UCSD-AML1 (cell line): ENCODE data around the gene DNAJC4.

Experiments used
- DNase-seq: peaks from one replicate; lab custom pipeline; 2025; ENCODE audit not compliant: unreplicated experiment; lab: John Stamatoyannopoulos, UW

The DNAJC4 gene, protein sequence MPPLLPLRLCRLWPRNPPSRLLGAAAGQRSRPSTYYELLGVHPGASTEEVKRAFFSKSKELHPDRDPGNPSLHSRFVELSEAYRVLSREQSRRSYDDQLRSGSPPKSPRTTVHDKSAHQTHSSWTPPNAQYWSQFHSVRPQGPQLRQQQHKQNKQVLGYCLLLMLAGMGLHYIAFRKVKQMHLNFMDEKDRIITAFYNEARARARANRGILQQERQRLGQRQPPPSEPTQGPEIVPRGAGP

DNA sequence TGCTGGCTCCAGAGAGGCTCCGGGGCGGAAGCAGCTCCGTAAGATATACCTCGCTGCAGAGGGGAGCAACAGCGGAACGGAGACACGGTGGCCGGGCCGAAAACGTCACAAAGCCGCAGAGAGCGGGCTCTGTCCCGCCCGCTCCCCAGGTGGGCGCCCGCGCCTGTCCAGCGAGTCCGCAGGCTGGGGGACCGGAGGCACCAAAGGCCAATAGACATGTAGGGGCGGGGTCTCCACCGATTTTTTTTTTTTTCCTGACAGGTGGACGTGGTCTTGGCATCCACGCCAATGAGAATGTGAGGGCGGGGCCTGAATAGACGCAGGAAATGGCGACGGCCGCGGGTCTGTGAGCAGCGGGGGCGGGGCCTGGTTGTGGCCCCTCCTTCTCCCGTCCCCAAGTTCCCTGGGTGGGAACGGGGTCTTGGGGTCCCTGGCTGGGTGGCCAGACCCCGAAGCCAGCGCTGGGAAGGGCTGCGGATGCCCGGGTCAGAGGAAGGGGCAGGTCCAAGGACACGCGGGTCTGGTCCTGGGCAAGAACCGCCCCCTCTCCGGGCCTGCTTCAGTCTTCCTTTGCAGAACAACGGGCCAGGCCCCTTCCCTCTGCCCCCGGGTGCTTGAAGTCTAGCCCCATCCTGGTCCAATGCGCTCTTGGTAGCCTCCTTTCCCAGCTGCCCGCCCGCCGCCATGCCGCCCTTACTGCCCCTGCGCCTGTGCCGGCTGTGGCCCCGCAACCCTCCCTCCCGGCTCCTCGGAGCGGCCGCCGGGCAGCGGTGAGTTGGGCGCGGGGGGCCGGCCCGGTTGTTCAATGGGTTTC, at the start of gene DNAJC4:
TSS of gene DNAJC4 (plus strand) at position 378 of the 814 bp plus-strand sequence. CDS start at position 685, 307 bp downstream.
- peak; percentile 90 for DNase-seq

DNA sequence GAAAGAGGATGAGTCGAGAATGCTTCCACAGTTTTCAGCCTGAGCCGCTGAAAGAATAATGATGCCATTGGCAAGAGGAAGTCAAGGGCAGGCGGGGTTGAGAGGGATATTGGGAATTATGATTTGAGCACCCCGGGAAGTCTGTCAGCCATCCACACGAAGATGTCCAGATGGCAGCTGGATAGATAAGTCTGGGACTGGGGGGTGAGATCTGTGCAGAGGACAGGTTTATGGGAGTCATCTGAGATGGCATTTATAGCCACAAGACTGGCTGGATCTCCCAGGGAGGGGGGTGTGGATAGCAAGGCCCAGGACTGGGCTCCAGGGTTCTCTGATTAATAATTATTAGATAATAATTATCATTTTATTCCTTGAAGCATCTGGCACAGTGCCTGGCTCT, 49.5 kb upstream of the DNAJC4 start:
- no peak for DNase-seq

DNA sequence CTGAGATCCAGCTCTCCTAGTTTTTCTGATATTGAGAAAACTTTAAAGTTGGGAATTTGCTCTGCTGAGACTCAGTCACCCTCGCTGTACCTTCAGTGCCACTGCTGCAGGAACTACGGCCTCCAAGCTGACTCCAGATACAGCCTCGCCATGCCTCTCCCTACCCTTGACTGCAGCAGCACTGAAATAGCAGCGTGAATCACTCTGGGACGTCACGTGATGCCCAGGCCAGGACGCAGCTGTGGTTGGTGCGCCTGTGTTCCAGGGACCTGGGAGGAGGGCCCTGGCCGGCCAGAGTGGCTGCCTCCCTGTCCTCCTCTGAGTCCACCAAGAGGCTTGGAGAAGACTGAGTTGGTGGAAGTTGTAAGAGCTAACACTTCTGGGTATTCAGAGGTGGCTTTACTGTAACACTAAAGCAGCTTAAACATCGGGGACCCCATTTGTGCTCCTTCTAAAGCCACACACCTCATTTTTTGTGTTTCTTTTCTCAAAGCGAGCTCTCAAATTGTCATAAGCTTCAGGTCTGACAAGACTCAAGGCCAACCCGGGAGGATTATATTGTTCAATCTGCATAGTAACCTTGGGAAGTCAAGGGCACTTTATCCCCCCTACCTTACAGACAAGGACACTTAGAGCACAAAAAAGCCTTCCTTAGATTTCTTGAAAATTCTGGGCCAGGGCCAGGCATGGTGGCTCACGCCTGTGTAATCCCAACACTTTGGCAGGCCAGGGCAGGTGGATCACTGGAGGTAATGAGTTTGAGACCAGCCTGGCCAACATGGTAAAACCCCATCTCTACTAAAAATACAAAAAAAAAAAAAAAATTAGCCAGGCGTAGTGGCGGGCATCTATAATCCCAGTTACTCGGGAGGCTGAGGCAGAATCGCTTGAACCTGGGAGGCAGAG, 48.6 kb upstream of the DNAJC4 start:
- DNase-seq: peak; percentile 82

DNA sequence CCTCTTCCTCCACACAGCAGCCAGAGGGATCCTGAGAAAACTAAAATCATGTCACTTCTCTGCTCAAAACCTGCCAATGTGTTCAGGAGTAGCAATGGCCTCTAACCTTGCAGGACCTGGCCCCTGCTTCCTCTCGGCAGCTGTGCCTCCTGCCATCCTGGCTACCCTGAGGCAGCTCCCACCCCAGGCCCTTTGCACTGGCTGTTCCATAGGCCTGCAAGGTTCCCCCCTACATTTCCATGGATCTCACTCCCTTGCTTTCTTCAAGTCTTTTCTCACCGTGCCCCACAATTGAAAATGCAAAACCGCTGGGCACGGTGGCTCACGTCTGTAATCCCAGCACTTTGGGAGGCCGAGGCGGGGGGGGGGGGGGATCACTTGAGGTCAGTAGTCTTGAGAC, 46.5 kb upstream of the DNAJC4 start:
- DNase-seq: no peak

DNA sequence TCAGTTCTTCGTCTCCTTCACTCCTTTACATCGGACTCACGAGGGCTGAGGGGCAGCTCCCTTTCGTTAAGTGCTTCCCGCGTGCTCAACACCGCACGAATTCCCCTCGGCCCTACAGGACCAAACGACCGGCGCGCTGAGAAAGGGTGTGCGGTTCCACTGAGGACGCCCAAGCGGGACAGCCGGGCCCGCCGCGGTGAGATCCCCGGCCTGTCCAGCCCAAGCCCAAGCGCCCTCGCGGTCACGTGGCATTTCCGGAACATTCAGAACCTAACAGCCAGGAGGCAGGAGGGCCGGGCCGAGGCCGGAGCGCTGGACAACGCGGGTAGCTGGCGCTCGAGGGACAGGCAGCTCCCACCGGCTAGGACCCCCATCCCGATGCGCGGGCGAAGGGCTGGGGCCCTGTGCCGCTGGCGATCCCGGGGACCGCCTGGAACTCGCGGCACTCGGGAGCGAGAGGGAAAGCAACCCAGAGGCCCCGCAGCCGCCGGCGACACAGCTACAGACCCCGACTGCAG, 45.1 kb upstream of the DNAJC4 start:
- DNase-seq: no peak

DNA sequence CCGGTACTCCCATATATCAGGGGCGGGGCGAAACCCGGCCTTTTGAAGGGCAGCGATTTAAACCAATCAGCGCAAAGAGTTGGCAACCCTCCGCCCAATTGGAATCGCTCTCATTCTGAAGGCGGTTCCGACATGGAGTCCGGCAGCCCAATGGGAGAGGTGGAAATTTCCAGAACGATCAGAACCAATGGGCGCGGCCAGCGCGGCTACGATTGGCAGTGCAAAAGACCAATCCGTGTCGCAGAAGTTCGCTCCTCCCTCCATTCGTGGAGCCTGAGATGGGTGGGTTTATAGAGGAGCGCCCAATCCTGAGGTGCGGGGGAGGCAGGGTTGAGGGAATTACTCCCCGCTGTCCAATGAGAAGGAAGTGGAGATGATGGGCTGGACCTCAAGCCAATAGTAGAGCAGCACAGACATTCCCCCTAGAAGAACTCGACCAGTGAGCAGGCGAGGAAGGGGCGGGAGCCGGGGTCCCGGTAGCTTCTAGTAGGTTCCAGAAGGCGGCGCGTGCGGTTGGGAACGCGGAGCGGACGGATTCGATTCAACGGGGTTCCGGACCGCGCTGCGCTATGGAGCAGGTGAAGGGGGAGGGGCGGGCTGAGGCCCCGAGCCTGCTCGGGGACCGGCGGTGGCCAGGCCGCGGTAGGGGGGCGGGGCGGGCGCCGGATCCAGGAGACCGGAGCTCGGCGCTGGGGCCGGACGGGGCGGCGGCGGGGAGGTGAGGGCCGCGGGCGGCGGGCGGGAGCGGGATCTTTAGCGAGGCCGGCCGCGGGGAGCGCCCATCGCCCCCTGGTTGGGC, 44.5 kb upstream of the DNAJC4 start, which contains the start of gene STIP1:
TSS of gene STIP1 (plus strand) at position 479 of the 799 bp plus-strand sequence. CDS start at position 570, 91 bp downstream.
- DNase-seq: peak; percentile 99

DNA sequence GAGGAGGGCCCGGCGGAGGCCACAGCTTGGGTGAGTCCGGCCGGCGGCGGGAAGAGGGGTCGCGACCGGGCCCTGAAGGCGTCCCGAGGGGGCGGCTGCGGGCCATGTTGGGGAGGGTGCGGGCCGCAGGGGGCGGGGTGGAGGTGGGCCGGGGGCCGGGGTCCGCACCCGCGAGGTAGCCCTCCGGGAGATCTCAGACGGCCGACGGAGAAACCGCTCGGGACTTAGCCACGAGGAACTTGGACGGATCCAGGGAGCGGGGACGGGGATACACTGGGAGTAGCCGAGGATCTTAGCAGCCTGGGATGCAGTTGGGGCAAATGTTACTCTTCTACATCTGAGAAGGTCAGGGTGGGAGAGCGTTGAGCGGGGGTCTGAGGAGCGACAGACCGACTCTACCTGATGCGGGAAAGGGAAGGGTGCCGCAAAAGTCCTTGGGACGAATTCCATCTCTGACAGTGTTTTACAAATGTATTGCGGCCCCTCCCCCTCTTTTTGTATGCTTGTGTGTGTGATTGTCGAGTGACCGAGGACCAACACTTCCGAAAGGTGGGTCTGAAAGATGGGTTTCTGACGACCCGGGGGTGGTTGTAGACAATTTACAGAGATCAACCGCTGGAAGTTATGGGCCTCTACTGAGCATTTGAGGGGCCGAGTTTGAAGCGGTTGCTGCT, 43.7 kb upstream of the DNAJC4 start:
- peak; percentile 31 for DNase-seq

DNA sequence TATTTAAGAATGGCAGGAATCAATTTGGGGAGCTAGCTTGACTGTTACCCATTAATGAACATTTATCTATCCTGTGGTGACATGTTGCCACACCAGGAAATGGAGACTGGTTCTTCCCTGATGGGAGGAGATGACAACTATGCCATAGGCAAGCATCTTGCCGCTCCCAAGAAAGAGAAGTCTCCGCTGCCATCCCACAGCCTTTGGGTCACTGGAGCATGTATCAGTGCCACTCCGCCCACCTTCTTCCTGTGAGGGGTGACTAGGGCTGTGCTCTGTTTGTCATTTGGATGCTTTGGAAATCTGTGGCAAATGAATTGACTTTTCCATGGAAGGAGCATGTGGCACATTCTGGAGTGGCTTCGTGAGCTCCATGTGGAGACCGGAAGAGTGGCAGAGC, 37.9 kb upstream of the DNAJC4 start:
- DNase-seq: no peak

DNA sequence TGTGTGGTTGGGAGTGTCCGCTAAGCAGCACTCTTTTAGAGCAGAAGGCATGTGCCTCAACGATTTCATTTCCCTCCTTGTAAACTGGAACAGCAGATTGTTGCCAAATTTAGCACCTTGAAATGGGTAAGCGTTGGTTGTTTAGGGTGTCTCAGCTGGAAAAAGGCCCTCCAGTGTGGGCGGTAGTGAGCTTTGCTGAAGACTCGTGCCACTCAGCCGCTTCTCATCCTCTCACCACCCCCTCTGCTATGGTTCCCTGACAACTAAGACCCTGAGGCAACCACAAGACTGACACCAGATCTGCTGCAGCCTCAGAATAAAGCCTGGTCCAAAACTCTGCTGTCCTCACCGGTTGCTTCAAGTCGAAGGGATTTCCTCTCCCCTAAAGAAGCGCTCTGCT, 33.7 kb upstream of the DNAJC4 start:
- DNase-seq: no peak

DNA sequence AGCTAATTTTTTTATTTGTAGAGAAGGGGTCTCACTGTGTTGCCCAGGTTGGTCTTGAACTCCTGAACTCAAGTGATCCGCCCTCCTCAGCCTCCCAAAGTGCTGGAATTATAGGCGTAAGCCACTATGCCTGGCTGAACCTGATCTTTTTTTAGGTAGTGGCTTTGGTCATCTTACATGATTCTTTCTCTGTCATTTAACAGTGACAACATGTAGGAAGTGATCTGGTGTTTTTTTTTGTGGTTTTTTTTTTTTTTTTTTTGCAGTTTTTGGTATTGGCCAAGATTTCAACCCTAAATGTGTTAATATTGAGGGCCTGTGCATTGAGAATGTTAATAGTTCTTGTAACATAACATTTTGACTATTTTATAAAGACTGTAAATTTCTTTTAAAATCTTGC, 31.8 kb upstream of the DNAJC4 start:
- no peak for DNase-seq

DNA sequence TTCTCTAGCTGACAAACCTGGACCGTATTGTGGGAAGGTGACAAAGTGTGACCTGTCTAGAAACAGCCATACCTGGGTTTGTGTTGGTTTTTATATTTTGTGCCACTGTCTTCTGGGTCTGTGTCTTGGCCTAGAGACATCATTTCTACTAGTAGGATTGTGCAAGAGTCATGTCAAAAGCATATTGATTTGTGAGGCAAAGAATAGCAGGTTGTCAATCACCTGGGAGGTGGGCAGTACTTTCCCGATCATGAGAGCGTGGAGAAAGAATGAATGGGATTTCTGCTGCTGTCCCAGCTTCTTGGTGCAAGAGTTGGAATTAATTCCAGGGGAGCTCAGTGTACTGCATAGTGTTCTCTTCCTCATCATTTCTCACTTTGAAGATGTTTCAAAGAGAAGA, 28.8 kb upstream of the DNAJC4 start:
- no peak for DNase-seq

DNA sequence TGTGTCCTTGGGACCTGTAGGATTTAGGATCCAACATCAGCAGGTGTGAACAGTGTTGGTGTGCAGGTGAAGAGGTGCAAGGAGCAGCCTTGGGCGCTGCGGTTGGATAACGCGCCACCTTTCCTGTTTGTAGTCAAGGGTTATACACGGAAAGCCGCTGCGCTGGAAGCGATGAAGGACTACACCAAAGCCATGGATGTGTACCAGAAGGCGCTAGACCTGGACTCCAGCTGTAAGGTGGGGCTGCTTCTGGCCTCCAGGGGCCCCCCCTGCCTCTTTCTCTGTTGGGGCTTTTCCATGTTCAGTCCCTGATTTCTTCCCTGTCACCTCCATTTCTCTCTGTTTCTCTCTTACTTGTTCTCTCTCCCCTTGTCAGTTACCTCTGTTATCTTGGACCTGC, 27.4 kb upstream of the DNAJC4 start:
- DNase-seq: no peak

DNA sequence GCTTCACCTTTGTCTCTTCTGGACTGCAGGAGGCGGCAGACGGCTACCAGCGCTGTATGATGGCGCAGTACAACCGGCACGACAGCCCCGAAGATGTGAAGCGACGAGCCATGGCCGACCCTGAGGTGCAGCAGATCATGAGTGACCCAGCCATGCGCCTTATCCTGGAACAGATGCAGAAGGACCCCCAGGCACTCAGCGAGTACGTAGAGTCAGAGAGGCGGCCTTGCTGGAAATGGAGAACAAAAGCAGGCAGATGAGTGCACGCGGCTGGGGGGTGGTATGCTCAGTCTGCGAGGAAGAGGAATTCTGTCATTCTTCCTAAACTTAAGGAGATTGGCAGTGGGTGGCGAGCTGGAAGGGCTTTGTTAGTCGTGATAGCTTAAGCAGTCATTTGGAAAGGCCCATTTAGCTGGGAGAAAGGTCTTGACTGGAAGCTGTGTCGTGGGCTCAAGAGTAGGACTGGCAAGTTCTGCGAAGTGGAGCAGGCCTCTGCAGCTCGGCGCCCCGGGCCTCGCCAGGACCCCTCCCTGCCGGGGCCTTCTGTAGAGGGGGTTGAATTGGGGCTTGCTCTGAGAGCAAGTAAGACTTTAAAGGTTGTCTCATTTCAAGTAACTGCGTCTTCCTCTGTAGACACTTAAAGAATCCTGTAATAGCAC, 26.8 kb upstream of the DNAJC4 start:
- DNase-seq: no peak

DNA sequence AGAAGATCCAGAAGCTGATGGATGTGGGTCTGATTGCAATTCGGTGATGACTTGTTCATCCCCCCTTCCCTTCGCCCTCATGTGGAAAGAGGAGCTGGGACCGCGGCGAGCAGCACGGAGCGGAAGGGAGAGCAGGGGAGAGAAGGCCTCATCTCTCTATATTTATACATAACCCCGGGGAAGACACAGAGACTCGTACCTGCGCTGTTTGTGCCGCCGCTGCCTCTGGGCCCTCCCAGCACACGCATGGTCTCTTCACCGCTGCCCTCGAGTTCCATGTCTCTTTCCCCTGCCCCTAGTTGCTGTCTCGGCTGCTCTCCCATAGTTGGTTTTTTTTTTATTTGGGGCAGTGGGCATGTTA, 26.3 kb upstream of the DNAJC4 start:
- DNase-seq: no peak

DNA sequence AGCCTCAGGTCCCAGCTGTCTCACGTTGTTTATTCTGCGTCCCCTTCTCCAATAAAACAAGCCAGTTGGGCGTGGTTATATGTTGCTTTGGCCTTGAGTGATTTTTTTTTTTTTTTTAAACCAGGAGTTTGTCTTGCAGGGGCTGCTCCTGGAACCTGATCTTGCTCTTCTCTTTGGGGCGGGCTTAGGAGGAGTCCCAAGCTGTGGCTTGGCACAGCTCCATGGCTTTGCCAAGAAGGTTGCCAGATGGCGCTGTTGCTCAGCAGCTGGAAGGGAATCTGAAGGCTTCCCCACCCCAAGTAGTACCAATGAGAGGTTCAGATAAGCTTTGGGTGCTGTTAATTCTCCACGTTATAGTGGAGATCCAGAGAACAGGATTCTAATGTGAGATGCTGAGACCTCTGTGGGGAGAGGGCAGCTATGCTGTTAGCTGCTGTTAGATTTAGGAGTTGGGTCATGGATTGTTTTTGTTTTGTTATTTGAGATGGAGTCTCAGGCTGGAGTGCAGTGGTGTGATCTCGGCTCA, 25.8 kb upstream of the DNAJC4 start:
- peak; percentile 80 for DNase-seq

DNA sequence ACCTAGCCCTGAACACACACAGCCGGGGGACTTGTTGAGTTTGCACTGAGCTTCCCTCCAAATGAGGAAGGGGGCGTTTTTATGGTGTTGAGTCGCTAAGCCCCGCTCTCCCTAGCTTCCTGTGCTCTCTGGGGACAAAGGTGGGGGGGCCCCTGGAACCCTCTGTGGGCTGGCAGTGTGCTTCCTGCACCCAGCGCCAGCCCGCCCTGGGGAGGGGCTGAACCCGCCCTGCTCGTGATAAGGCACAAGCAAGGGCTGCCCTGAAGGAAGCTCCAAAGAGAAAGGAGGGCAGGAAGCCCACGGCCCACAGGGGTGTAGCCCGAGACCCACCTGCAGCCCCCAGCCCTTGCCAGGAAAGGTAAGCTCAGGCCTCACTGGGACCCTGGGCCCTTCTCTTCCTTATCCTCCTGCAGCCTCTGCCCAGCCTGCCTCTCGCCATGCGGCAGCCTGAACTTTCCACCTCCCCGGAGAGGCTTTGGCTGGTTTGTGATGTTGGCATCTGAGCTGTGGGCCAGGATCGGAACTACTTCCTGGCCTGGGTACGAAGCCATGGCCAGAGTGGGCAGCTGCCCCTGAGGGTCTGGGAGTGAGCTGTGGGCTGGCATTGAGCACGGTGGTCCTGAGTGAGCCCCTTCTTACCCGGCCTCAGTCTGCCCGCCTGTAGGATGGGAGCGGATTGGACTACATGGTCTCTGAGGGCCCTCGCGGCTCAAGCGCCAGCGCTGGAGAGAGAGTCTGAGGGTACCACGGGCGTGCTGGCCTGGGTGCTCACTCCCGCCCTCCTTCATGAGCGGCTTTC, 23.7 kb upstream of the DNAJC4 start, which contains the start of gene FERMT3:
TSS of gene FERMT3 (plus strand) at position 265 of the 799 bp plus-strand sequence. CDS start 644 bp downstream, outside the sequence.
- peak; percentile 94 for DNase-seq

DNA sequence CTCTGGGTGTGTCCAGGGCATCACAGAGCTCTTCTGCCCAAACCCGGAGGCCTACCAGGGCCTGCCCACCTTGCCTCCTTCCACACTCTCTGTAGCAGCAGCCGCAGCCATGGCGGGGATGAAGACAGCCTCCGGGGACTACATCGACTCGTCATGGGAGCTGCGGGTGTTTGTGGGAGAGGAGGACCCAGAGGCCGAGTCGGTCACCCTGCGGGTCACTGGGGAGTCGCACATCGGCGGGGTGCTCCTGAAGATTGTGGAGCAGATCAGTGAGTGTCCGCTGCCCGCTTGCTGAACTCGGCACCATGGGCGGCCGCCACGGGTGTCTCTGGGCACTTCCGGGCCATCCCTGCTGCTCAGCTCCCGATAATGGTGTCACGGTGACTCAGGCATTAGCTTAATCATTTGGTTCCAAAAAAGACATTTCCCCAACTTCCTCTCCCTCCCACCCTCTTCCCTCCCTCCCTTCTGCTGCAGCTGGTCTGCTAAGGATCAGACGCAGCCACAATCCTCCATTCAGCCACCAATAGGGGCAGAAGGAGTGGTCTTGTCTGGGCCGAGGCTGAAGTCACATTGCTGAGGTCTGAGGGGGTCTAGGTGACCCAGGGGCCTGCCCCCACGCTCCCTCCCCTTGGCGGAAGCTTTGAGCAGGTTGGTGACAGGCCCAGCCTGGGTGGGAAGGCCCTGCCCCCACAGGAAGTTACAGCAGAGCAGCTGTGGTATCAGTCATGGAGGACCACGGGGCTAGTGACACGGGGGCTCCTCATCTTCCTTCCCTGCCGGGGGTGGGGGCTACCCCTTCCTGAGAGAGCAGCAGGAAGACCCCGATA, 22.9 kb upstream of the DNAJC4 start:
- peak; percentile 85 for DNase-seq
